Thoracic aorta (tissue), 2 donors: ENCODE data around the gene MRPL44. TPM values are rescaled to one million over a fixed set of nuclear protein-coding genes. Genes with fewer than 3 reads are reported as not detected.

Source experiments
- ATAC-seq: fragments of 150-250 bp; one replicate; pipeline ENCODE4 v1.8.0; 2017; ENCODE audit warnings: low read depth; ENCODE audit not compliant: insufficient number of reproducible peaks, low FRiP score
- DNase-seq: peaks from one replicate; pipeline ENCODE4 v3.0.0-alpha.2; 2020; ENCODE audit warnings: low spot score
- H3K27ac ChIP-seq, 2 donors: fragments of 200-600 bp; sonication (generic); 1 replicate in 1 of 2; 2 replicates in 1 of 2; pipeline ENCODE4 v1.5.1; 2016; ENCODE audit warnings: mild to moderate bottlenecking in 2 of 2, moderate library complexity in 2 of 2
- H3K27me3 ChIP-seq: fragments of 200-600 bp; sonication (generic); replicated peaks from 2 replicates; pipeline ENCODE4 v1.6.0; 2016; ENCODE audit warnings: mild to moderate bottlenecking; ENCODE audit not compliant: insufficient read depth
- H3K36me3 ChIP-seq: fragments of 200-600 bp; sonication (generic); one replicate; pipeline ENCODE4 v1.5.1; 2016
- H3K4me1 ChIP-seq, 2 donors: fragments of 200-600 bp; sonication (generic); 1 replicate in 1 of 2; 2 replicates in 1 of 2; pipeline versions ENCODE4 v1.5.1 to v1.6.0; 2016; ENCODE audit warnings: low read depth in 2 of 2, mild to moderate bottlenecking in 1 of 2; ENCODE audit not compliant: control insufficient read depth in 1 of 2
- H3K4me3 ChIP-seq: fragments of 200-600 bp; sonication (generic); 2 replicates; pipeline ENCODE4 v1.5.1; 2016; ENCODE audit warnings: mild to moderate bottlenecking
- H3K9me3 ChIP-seq: fragments of 200-600 bp; sonication (generic); 2 replicates; pipeline ENCODE4 v1.5.1; 2016
- CTCF ChIP-seq: fragments of 200-600 bp; sonication (generic); IDR thresholded peaks from one replicate; pipeline ENCODE4 v1.5.1; 2019; ENCODE audit warnings: antibody characterized with exemption
- total RNA-seq, 2 donors: library from RNA; depleted of rRNA; stranded (reverse); fragments of >200 nt; gene quantifications; one replicate each; pipeline versions ENCODE4 v1.1.0 to v1.2.3, GENCODE V29; 2016

Gene MRPL44
- total RNA-seq: 10 to 100 TPM; 20.5 to 22.7 TPM

- Histone ChIP-seq H3K27me3 (no peaks in the 10 kb centered on the region), H3K36me3 (no peaks in the 10 kb centered on the region), H3K4me3 (peak within 1 kb of the TSS; percentile 95), H3K4me1 (peaks cover 46 to 51% of the 10 kb centered on the region in 2 donors), H3K27ac (peak within 1 kb of the TSS; percentile 66 to 88), H3K9me3 (no peaks in the 10 kb centered on the region)
- ATAC-seq (peak; percentile 90), DNase-seq (peak; percentile 77)
- TF ChIP-seq CTCF: no peak
Observed at GRCh38 chr2:223957092-223957851, at the start of gene MRPL44. Gene MRPL44, plus strand, starts transcription at chr2:223957463. Its CDS starts 10 bp downstream, at chr2:223957473.

- ATAC-seq (no peak), DNase-seq (no peak)
- TF ChIP-seq CTCF: no peak
- Histone ChIP-seq H3K9me3 (no peaks in the 10 kb centered on the region), H3K4me1 (peaks cover 0 to 17% of the 10 kb centered on the region in 2 donors), H3K36me3 (peaks cover 3% of the 10 kb centered on the region), H3K4me3 (no peak overlapping the region), H3K27ac (no peak overlapping the region), H3K27me3 (no peaks in the 10 kb centered on the region)
Observed at GRCh38 chr2:223908304-223908998, 48.8 kb upstream of the MRPL44 start.

- H3K36me3 ChIP-seq: peaks cover 3% of the 10 kb centered on the region
- no peak overlapping the region for H3K27ac ChIP-seq
- ATAC-seq (no peak), DNase-seq (no peak)
- no peaks in the 10 kb centered on the region for H3K27me3 ChIP-seq
- no peaks in the 10 kb centered on the region for H3K9me3 ChIP-seq
- H3K4me3 ChIP-seq: no peak overlapping the region
- no peak for TF ChIP-seq CTCF
- H3K4me1 ChIP-seq: peaks cover 2 to 17% of the 10 kb centered on the region in 2 donors
Observed at GRCh38 chr2:223909001-223909741, 48.1 kb upstream of the MRPL44 start.

- no peak for TF ChIP-seq CTCF
- peaks cover 10 to 17% of the 10 kb centered on the region in 2 donors for H3K4me1 ChIP-seq
- no peak overlapping the region for H3K27ac ChIP-seq
- DNase-seq: no peak
- ATAC-seq: no peak
- H3K36me3 ChIP-seq: peaks cover 9% of the 10 kb centered on the region
- no peaks in the 10 kb centered on the region for H3K9me3 ChIP-seq
- H3K27me3 ChIP-seq: no peaks in the 10 kb centered on the region
- no peak overlapping the region for H3K4me3 ChIP-seq
Observed at GRCh38 chr2:223914324-223914723, 42.9 kb upstream of the MRPL44 start.

- no peak for ATAC-seq
- Histone ChIP-seq H3K4me1 (peaks cover 11 to 18% of the 10 kb centered on the region in 2 donors), H3K27me3 (no peaks in the 10 kb centered on the region), H3K9me3 (no peaks in the 10 kb centered on the region), H3K36me3 (peaks cover 9% of the 10 kb centered on the region), H3K4me3 (no peak overlapping the region), H3K27ac (no peak overlapping the region)
- no peak for DNase-seq
- TF ChIP-seq CTCF: no peak
Observed at GRCh38 chr2:223915071-223915470, 42.2 kb upstream of the MRPL44 start.
